Measurements from ENCODE around the gene JAKMIP3.

JAKMIP3 gene

DNA sequence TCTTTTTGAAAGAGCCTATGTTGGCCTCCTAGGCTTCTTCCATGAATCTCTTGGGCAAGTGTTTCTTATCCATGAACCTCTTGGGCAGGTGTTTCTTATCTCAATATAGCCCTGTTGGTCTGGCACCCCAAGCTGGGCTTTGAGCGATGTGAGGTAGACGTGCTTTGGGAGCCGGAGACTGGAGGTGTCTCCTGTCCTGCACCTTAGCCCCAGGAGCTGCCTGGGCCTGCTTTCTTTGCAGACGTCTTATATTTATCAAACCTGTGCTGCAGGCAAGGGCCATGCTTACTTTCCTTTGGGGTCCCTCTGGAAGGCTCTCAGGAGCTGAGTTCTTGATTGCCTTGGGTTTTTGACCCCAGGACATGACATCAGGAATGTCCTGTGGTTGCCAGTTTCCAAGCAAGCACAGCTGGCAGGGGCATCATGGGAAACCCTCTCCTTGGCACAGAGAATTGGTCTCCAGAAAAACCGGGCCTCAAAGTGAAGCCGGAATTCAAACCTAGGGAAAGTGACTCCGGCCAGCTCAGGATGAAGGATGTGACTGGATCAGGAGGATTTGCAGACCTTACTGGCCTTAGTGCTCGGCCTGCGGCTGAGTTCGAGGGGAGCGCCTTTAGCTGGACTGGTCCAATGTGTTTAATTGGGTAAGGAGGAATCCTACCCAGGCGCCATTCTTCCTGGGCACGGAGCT is 2.8 kb downstream of the JAKMIP3 start:
- Histone ChIP-seq H3K27me3 (ENCODE audit: insufficient read depth, poor library complexity, severe bottlenecking) (peaks cover 2% of the 10 kb centered on the region), H3K4me3 (replicated peaks; ENCODE audit: insufficient read depth, low read length) (no peak overlapping the region), H3K27ac (replicated peaks) (no peak overlapping the region)
- no peak for DNase-seq (ENCODE audit: low read depth in 1 of 2, low spot score in 1 of 2)
- TF ChIP-seq SPI1 (IDR thresholded peaks at IDR 0.05; ENCODE audit: borderline replicate concordance, low read depth) (no peak), POLR2AphosphoS5 (IDR thresholded peaks at IDR 0.05; ENCODE audit: low read depth) (no peak), GABPA (IDR thresholded peaks at IDR 0.05; ENCODE audit: low read depth) (no peak)
- TF ChIP-seq, protein P1, sequence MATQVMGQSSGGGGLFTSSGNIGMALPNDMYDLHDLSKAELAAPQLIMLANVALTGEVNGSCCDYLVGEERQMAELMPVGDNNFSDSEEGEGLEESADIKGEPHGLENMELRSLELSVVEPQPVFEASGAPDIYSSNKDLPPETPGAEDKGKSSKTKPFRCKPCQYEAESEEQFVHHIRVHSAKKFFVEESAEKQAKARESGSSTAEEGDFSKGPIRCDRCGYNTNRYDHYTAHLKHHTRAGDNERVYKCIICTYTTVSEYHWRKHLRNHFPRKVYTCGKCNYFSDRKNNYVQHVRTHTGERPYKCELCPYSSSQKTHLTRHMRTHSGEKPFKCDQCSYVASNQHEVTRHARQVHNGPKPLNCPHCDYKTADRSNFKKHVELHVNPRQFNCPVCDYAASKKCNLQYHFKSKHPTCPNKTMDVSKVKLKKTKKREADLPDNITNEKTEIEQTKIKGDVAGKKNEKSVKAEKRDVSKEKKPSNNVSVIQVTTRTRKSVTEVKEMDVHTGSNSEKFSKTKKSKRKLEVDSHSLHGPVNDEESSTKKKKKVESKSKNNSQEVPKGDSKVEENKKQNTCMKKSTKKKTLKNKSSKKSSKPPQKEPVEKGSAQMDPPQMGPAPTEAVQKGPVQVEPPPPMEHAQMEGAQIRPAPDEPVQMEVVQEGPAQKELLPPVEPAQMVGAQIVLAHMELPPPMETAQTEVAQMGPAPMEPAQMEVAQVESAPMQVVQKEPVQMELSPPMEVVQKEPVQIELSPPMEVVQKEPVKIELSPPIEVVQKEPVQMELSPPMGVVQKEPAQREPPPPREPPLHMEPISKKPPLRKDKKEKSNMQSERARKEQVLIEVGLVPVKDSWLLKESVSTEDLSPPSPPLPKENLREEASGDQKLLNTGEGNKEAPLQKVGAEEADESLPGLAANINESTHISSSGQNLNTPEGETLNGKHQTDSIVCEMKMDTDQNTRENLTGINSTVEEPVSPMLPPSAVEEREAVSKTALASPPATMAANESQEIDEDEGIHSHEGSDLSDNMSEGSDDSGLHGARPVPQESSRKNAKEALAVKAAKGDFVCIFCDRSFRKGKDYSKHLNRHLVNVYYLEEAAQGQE (IDR thresholded peaks at IDR 0.05; ENCODE audit: insufficient replicate concordance, low read depth) = no peak
- TF ChIP-seq, protein P2, sequence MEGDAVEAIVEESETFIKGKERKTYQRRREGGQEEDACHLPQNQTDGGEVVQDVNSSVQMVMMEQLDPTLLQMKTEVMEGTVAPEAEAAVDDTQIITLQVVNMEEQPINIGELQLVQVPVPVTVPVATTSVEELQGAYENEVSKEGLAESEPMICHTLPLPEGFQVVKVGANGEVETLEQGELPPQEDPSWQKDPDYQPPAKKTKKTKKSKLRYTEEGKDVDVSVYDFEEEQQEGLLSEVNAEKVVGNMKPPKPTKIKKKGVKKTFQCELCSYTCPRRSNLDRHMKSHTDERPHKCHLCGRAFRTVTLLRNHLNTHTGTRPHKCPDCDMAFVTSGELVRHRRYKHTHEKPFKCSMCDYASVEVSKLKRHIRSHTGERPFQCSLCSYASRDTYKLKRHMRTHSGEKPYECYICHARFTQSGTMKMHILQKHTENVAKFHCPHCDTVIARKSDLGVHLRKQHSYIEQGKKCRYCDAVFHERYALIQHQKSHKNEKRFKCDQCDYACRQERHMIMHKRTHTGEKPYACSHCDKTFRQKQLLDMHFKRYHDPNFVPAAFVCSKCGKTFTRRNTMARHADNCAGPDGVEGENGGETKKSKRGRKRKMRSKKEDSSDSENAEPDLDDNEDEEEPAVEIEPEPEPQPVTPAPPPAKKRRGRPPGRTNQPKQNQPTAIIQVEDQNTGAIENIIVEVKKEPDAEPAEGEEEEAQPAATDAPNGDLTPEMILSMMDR (IDR thresholded peaks at IDR 0.05; ENCODE audit: insufficient read depth, low read length) = no peak

DNA sequence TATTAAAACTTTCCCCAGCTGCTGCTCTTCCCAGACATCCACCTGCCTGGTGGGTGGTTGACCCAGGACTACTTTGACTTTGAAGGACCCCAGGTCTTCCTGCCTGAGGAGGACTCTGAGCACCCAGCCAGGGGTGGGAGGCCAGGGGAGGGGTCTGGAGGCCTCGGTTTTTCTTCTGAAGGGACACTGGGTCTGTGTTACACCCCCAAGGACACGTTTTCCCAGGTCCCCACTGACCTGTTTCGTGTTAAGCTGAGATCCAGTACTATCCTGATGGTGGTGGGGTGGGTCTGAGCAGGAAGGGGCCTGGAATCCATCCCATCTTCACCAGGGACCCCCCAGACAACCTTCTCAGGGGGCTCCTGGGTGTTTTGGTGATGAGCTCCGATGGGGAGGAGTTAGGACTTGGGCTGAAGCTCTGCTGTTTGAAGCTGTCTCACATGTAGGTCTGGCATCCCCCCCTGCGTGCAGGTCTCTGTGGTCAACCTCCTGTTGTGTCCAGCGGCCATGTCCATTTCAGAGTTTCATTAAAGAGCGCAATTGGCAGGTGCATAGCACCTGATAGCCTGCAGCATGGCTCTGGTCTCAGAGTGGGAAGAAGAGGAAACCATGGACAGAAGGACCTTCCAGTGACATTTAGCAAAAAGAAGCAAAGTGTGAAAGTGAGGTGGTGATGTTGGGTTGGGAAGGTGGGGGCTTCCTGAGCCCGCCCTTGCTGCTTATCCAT is 3.5 kb downstream of the JAKMIP3 start:
- H3K4me3 ChIP-seq (replicated peaks; ENCODE audit: insufficient read depth, low read length) = no peak overlapping the region
- H3K27ac ChIP-seq (replicated peaks) = no peak overlapping the region
- TF ChIP-seq POLR2AphosphoS5 (IDR thresholded peaks at IDR 0.05; ENCODE audit: low read depth) (no peak), SPI1 (IDR thresholded peaks at IDR 0.05; ENCODE audit: borderline replicate concordance, low read depth) (no peak), GABPA (IDR thresholded peaks at IDR 0.05; ENCODE audit: low read depth) (no peak)
- TF ChIP-seq, protein P1 (IDR thresholded peaks at IDR 0.05; ENCODE audit: insufficient replicate concordance, low read depth) = no peak
- TF ChIP-seq, protein P2 (IDR thresholded peaks at IDR 0.05; ENCODE audit: insufficient read depth, low read length) = no peak
- no peak for DNase-seq (ENCODE audit: low read depth in 1 of 2, low spot score in 1 of 2)
- H3K27me3 ChIP-seq (ENCODE audit: insufficient read depth, poor library complexity, severe bottlenecking) = peaks cover 2% of the 10 kb centered on the region

DNA sequence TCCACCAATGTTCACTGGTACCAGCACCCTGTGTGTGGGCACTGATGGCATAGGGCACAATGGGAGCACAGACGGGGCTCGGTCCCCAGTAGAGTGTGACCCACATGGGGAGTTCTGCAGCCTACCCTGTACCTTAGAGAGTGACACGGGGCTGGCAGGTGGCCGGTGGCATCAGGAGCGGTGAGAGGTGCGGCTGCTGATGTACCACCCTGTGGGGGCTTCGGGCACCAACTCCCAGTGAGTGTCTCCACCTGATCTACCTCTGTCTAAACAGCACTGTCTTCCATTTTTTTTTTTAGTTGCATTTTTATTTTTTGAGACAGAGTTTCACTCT is 4.1 kb downstream of the JAKMIP3 start:
- no peak overlapping the region for H3K27ac ChIP-seq (replicated peaks)
- H3K27me3 ChIP-seq (ENCODE audit: insufficient read depth, poor library complexity, severe bottlenecking) = peaks cover 2% of the 10 kb centered on the region
- no peak overlapping the region for H3K4me3 ChIP-seq (replicated peaks; ENCODE audit: insufficient read depth, low read length)
- TF ChIP-seq, protein P1 (IDR thresholded peaks at IDR 0.05; ENCODE audit: insufficient replicate concordance, low read depth) = no peak
- no peak for TF ChIP-seq SPI1 (IDR thresholded peaks at IDR 0.05; ENCODE audit: borderline replicate concordance, low read depth)
- TF ChIP-seq, protein P2 (IDR thresholded peaks at IDR 0.05; ENCODE audit: insufficient read depth, low read length) = no peak
- no peak for TF ChIP-seq POLR2AphosphoS5 (IDR thresholded peaks at IDR 0.05; ENCODE audit: low read depth)
- TF ChIP-seq GABPA (IDR thresholded peaks at IDR 0.05; ENCODE audit: low read depth) = no peak
- no peak for DNase-seq (ENCODE audit: low read depth in 1 of 2, low spot score in 1 of 2)

Data from HL-60 (cell line).